HEK293T (cell line): ENCODE measurements around the gene IFTAP.

Experiments used
- CTCF ChIA-PET: fragments of 350-600 bp; formaldehyde crosslinking; extraction: SDS; loops from one replicate; lab custom pipeline; 2021; ENCODE audit warnings: antibody characterized with exemption, inconsistent platforms; lab: Yijun Ruan, JAX
- POLR2A ChIA-PET: fragments of 350-600 bp; formaldehyde crosslinking; extraction: SDS; loops from one replicate; lab custom pipeline; 2020; ENCODE audit warnings: antibody characterized with exemption, inconsistent platforms; lab: Yijun Ruan, JAX
- DNase-seq: peaks from one replicate; pipeline ENCODE4 v3.0.0; 2012; ENCODE audit warnings: mixed read lengths; ENCODE audit errors: extremely low spot score
- ARNT ChIP-seq: fragments of 450-650 bp; IDR thresholded peaks from 2 replicates; pipeline ENCODE4 v1.6.1; 2017; ENCODE audit warnings: mild to moderate bottlenecking
- BHLHE40 ChIP-seq: fragments of 450-650 bp; IDR thresholded peaks from 2 replicates; pipeline ENCODE4 v1.6.1; 2016; ENCODE audit warnings: mild to moderate bottlenecking, moderate library complexity, borderline replicate concordance
- CTBP1 ChIP-seq: fragments of 450-650 bp; IDR thresholded peaks from 2 replicates; pipeline ENCODE4 v1.6.1; 2016; ENCODE audit warnings: borderline replicate concordance
- ELF4 ChIP-seq: fragments of 450-650 bp; IDR thresholded peaks from 2 replicates; pipeline ENCODE4 v1.6.1; 2017; ENCODE audit warnings: antibody characterized with exemption
- FOXA1 ChIP-seq: fragments of 450-650 bp; IDR thresholded peaks from 2 replicates; pipeline ENCODE4 v1.6.1; 2016; ENCODE audit warnings: mild to moderate bottlenecking
- FOXK2 ChIP-seq: fragments of 450-650 bp; IDR thresholded peaks from 2 replicates; pipeline ENCODE4 v1.6.1; 2016; ENCODE audit warnings: mild to moderate bottlenecking
- FOXM1 ChIP-seq: fragments of 450-650 bp; IDR thresholded peaks from 2 replicates; pipeline ENCODE4 v1.6.1; 2017; ENCODE audit warnings: mild to moderate bottlenecking, borderline replicate concordance
- HDGF ChIP-seq: fragments of 450-650 bp; IDR thresholded peaks from 2 replicates; pipeline ENCODE4 v1.6.1; 2017; ENCODE audit warnings: antibody characterized with exemption, borderline replicate concordance
- L3MBTL2 ChIP-seq: fragments of 450-650 bp; conservative IDR thresholded peaks from 2 replicates; pipeline ENCODE4 v1.6.1; 2016; ENCODE audit warnings: mild to moderate bottlenecking
- LEF1 ChIP-seq: fragments of 450-650 bp; IDR thresholded peaks from 2 replicates; pipeline ENCODE4 v1.6.1; 2017; ENCODE audit warnings: mild to moderate bottlenecking, borderline replicate concordance
- NFRKB ChIP-seq: fragments of 450-650 bp; IDR thresholded peaks from 2 replicates; pipeline ENCODE4 v1.6.1; 2016; ENCODE audit warnings: mild to moderate bottlenecking, moderate library complexity
- SP1 ChIP-seq: fragments of 450-650 bp; IDR thresholded peaks from 2 replicates; pipeline ENCODE4 v1.6.1; 2017
- SUZ12 ChIP-seq: fragments of 450-650 bp; IDR thresholded peaks from 2 replicates; pipeline ENCODE4 v1.6.1; 2016; ENCODE audit warnings: mild to moderate bottlenecking
- TARDBP ChIP-seq: fragments of 450-650 bp; IDR thresholded peaks from 2 replicates; pipeline ENCODE4 v1.6.1; 2016
- ZNF384 ChIP-seq: fragments of 450-650 bp; IDR thresholded peaks from 2 replicates; pipeline ENCODE4 v1.6.1; 2016
- TF ChIP-seq, protein P1 (sequence below): fragments of 450-650 bp; IDR thresholded peaks from 2 replicates; pipeline ENCODE4 v1.6.1; 2016

Gene IFTAP

GRCh38 chr11:36615826-36616225 is 21.5 kb downstream of the IFTAP start:
- DNase-seq: no peak
- ChIA-PET POLR2A (no interaction called here), CTCF (no interaction called here)
- no peak for TF ChIP-seq SUZ12

- TF ChIP-seq FOXK2 (no peak), CTBP1 (no peak), ARNT (no peak), TARDBP (no peak), NFRKB (no peak), FOXA1 (no peak), ZNF384 (no peak), SUZ12 (no peak), FOXM1 (no peak), HDGF (no peak), L3MBTL2 (no peak), BHLHE40 (no peak), ELF4 (no peak), LEF1 (no peak), SP1 (no peak)
- TF ChIP-seq, protein P1, sequence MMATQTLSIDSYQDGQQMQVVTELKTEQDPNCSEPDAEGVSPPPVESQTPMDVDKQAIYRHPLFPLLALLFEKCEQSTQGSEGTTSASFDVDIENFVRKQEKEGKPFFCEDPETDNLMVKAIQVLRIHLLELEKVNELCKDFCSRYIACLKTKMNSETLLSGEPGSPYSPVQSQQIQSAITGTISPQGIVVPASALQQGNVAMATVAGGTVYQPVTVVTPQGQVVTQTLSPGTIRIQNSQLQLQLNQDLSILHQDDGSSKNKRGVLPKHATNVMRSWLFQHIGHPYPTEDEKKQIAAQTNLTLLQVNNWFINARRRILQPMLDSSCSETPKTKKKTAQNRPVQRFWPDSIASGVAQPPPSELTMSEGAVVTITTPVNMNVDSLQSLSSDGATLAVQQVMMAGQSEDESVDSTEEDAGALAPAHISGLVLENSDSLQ: no peak
- ChIA-PET POLR2A (no interaction called here), CTCF (interaction anchor here (0.9 kb wide), 1 partner anchor 53 kb away, joined by 3 read pairs; no protein-coding TSS in a partner anchor)
- no peak for DNase-seq
Measured at GRCh38 chr11:36617543-36618362, 23.5 kb downstream of the IFTAP start.

GRCh38 chr11:36618363-36619047 is 24.2 kb downstream of the IFTAP start:
- no peak for DNase-seq
- ChIA-PET POLR2A (no interaction called here), CTCF (interaction anchor here (0.8 kb wide), 1 partner anchor 10 kb away, joined by 3 read pairs; no protein-coding TSS in a partner anchor)
- TF ChIP-seq FOXM1: no peak
- TF ChIP-seq, protein P1: 0 out of 2 replicates have a peak, but pooled peaks have one; percentile 15

GRCh38 chr11:36619502-36619901 is 25.2 kb downstream of the IFTAP start:
- ChIA-PET POLR2A (no interaction called here), CTCF (interaction anchor here (0.8 kb wide), 1 partner anchor 11 kb away, joined by 3 read pairs; no protein-coding TSS in a partner anchor)
- DNase-seq: no peak
- TF ChIP-seq FOXM1 (no peak), HDGF (no peak), LEF1 (no peak), FOXA1 (no peak), NFRKB (no peak), SUZ12 (no peak), ZNF384 (no peak), ARNT (no peak), SP1 (no peak), FOXK2 (no peak), L3MBTL2 (no peak), ELF4 (no peak), TARDBP (no peak)
- TF ChIP-seq, protein P1: no peak

- ChIA-PET POLR2A (no interaction called here), CTCF (interaction anchor here (2.2 kb wide), 1 partner anchor 56 kb away, joined by 9 read pairs; no protein-coding TSS in a partner anchor)
- no peak for TF ChIP-seq SUZ12
- TF ChIP-seq, protein P1: no peak
- no peak for TF ChIP-seq L3MBTL2
- TF ChIP-seq LEF1: no peak
- no peak for TF ChIP-seq FOXK2
- no peak for TF ChIP-seq ARNT
- TF ChIP-seq HDGF: no peak
- no peak for TF ChIP-seq CTBP1
- TF ChIP-seq BHLHE40: no peak
- no peak for TF ChIP-seq FOXM1
- TF ChIP-seq NFRKB: no peak
- DNase-seq: no peak
Measured at GRCh38 chr11:36620246-36620645, 25.9 kb downstream of the IFTAP start.
